CD14-positive monocyte (primary cell): Measurements from ENCODE around the gene TUSC7. TPM values are rescaled to one million over a fixed set of nuclear protein-coding genes. Genes with fewer than 3 reads are reported as not detected.

Experiments used
- DNase-seq, 3 donors: peaks; one replicate each; pipeline ENCODE4 v3.0.0-alpha.2; 2011 to 2022
- H2AFZ ChIP-seq: 2 replicates; pipeline ENCODE4 v1.6.0; 2012; ENCODE audit warnings: mild to moderate bottlenecking, low read depth, low read length, inconsistent platforms; ENCODE audit not compliant: insufficient read depth, poor library complexity, severe bottlenecking
- H3K27ac ChIP-seq, 2 donors: 1 replicate in 1 of 2; 2 replicates in 1 of 2; pipeline ENCODE4 v1.5.1; 2012 to 2013; ENCODE audit warnings: low read length in 2 of 2, control low read depth in 1 of 2, inconsistent platforms in 1 of 2, low read depth in 1 of 2, mild to moderate bottlenecking in 1 of 2
- H3K27me3 ChIP-seq, 2 donors: one replicate each; pipeline versions ENCODE4 v1.6.0 to v1.6.1; 2011 to 2013; ENCODE audit warnings: low read length in 2 of 2; ENCODE audit not compliant: control insufficient read depth in 2 of 2, insufficient read depth in 2 of 2
- H3K36me3 ChIP-seq, 2 donors: replicated peaks in 1 of 2; 1 replicate in 1 of 2; 2 replicates in 1 of 2; pipeline versions ENCODE4 v1.5.1 to v1.6.1; 2012 to 2013; ENCODE audit warnings: low read length in 2 of 2, control low read depth in 1 of 2, inconsistent platforms in 1 of 2, mild to moderate bottlenecking in 1 of 2; ENCODE audit not compliant: insufficient read depth in 2 of 2, control insufficient read depth in 1 of 2
- H3K4me1 ChIP-seq, 2 donors: 1 replicate in 1 of 2; 2 replicates in 1 of 2; pipeline versions ENCODE4 v1.5.1 to v1.6.1; 2012 to 2013; ENCODE audit warnings: low read length in 2 of 2, control low read depth in 1 of 2, inconsistent platforms in 1 of 2, mild to moderate bottlenecking in 1 of 2, moderate library complexity in 1 of 2; ENCODE audit not compliant: insufficient read depth in 2 of 2, control insufficient read depth in 1 of 2
- H3K4me2 ChIP-seq: replicated peaks from 2 replicates; pipeline ENCODE3; 2012; ENCODE audit warnings: low read length, moderate library complexity, mild to moderate bottlenecking; ENCODE audit not compliant: poor library complexity, severe bottlenecking; ENCODE audit errors: extremely low read depth
- H3K4me3 ChIP-seq, 3 experiments: fragments of 200-600 bp in 1 of 3; sonication (generic) in 1 of 3; replicated peaks in 1 of 3; 1 replicate in 2 of 3; 2 replicates in 1 of 3; pipeline ENCODE4 v1.5.1; 2011 to 2013; ENCODE audit warnings: low read length in 3 of 3, mild to moderate bottlenecking in 3 of 3, control low read depth in 2 of 3, low read depth in 2 of 3, inconsistent platforms in 1 of 3, moderate library complexity in 1 of 3
- H3K79me2 ChIP-seq: 2 replicates; pipeline ENCODE4 v1.6.0; 2012; ENCODE audit warnings: mild to moderate bottlenecking, control low read depth, inconsistent platforms, low read length, moderate library complexity; ENCODE audit not compliant: insufficient read depth
- H3K9ac ChIP-seq: 2 replicates; pipeline ENCODE4 v1.6.0; 2017; ENCODE audit warnings: low read length, mild to moderate bottlenecking; ENCODE audit not compliant: insufficient read depth, poor library complexity, severe bottlenecking
- H3K9me3 ChIP-seq, 2 donors: replicated peaks in 1 of 2; 1 replicate in 1 of 2; 2 replicates in 1 of 2; pipeline versions ENCODE4 v1.5.1 to v1.6.1; 2012 to 2013; ENCODE audit warnings: low read length in 2 of 2, control low read depth in 1 of 2; ENCODE audit not compliant: control insufficient read depth in 1 of 2, insufficient read depth in 1 of 2
- H4K20me1 ChIP-seq: 2 replicates; pipeline ENCODE4 v1.6.0; 2012; ENCODE audit warnings: mild to moderate bottlenecking, low read length, control low read depth, moderate library complexity; ENCODE audit not compliant: insufficient read depth
- H3K27ac Mint-ChIP-seq, 7 donors: one replicate each; pipeline ENCODE4 v1.8.0; 2020; ENCODE audit warnings: mild to moderate bottlenecking in 7 of 7, mixed read lengths in 7 of 7, moderate library complexity in 6 of 7, inconsistent platforms in 2 of 7
- H3K27me3 Mint-ChIP-seq, 3 donors: one replicate each; pipeline ENCODE4 v1.8.0; 2021 to 2022; ENCODE audit warnings: low read depth in 3 of 3, mild to moderate bottlenecking in 3 of 3, mixed read lengths in 3 of 3, moderate library complexity in 3 of 3, inconsistent platforms in 1 of 3
- H3K36me3 Mint-ChIP-seq, 2 donors: one replicate each; pipeline ENCODE4 v1.8.0; 2020; ENCODE audit warnings: mixed read lengths in 2 of 2, inconsistent platforms in 1 of 2, mild to moderate bottlenecking in 1 of 2
- H3K4me1 Mint-ChIP-seq: one replicate; pipeline ENCODE4 v1.8.0; 2020; ENCODE audit warnings: mild to moderate bottlenecking, mixed read lengths
- H3K4me3 Mint-ChIP-seq, 2 donors: one replicate each; pipeline ENCODE4 v1.8.0; 2020; ENCODE audit warnings: mild to moderate bottlenecking in 2 of 2, mixed read lengths in 2 of 2, moderate library complexity in 1 of 2
- H3K9me3 Mint-ChIP-seq, 7 donors: one replicate each; pipeline ENCODE4 v1.8.0; 2020 to 2022; ENCODE audit warnings: mixed read lengths in 7 of 7, mild to moderate bottlenecking in 6 of 7, moderate library complexity in 6 of 7, inconsistent platforms in 2 of 7
- WGBS: methylation state at CpG from one replicate; pipeline ENCODE4 v1.1.5; 2013; ENCODE audit warnings: missing lambda C conversion rate; ENCODE audit not compliant: insufficient coverage; 5-methylcytosine and 5-hydroxymethylcytosine counted together
- intact Hi-C, 2 donors: fragments of 100-400 bp; cut with micrococcal nuclease; formaldehyde crosslinking; loops; one replicate each; pipeline versions ENCODE4 v1.15.0 to v1.15.1; 2023
- polyA plus RNA-seq, 3 donors: library from polyadenylated mRNA; depleted of rRNA in 1 of 3; unstranded in 2 of 3; stranded (reverse) in 1 of 3; fragments of 300-500 nt in 2 of 3; fragments of >200 nt in 1 of 3; fragmentation: Illumina TruSeq in 2 of 3; gene quantifications; 1 replicate in 2 of 3; 2 replicates in 1 of 3; pipeline ENCODE4 v1.2.3, GENCODE V29; 2012 to 2021
- TF ChIP-seq, protein P1 (sequence below): fragments of 200-600 bp; IDR thresholded peaks from one replicate; pipeline ENCODE4 v1.8.0; 2022; ENCODE audit warnings: antibody characterized with exemption, mild to moderate bottlenecking

TUSC7 gene
- polyA plus RNA-seq, 3 donors: not detected

DNA sequence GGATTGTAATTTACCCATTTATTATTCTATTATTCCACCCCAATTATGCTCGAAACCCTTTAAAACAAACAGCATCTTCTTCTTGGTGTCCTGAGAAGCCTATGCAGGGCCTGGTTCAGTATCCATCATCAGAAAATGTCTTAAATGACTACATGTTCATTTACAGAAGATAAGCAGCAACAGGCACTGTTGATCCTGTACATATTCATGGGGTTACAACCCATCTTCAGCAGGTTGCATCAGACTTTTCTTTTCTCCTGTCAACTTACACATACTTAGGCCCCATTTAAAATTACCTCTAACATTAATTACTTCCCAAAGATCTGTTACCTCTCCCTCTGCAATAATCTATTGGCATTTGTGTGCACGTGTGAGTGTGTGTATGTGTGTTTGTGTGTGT lies 18.9 kb downstream of the TUSC7 start:
- TF ChIP-seq, protein P1, sequence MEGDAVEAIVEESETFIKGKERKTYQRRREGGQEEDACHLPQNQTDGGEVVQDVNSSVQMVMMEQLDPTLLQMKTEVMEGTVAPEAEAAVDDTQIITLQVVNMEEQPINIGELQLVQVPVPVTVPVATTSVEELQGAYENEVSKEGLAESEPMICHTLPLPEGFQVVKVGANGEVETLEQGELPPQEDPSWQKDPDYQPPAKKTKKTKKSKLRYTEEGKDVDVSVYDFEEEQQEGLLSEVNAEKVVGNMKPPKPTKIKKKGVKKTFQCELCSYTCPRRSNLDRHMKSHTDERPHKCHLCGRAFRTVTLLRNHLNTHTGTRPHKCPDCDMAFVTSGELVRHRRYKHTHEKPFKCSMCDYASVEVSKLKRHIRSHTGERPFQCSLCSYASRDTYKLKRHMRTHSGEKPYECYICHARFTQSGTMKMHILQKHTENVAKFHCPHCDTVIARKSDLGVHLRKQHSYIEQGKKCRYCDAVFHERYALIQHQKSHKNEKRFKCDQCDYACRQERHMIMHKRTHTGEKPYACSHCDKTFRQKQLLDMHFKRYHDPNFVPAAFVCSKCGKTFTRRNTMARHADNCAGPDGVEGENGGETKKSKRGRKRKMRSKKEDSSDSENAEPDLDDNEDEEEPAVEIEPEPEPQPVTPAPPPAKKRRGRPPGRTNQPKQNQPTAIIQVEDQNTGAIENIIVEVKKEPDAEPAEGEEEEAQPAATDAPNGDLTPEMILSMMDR: no peak
- Histone ChIP-seq H3K4me2 (no peak overlapping the region), H4K20me1 (no peaks in the 10 kb centered on the region), H3K9me3 (no peaks in the 10 kb centered on the region), H3K79me2 (no peaks in the 10 kb centered on the region), H3K9ac (no peak overlapping the region), H3K27ac (no peak overlapping the region), H3K27me3 (no peaks in the 10 kb centered on the region), H3K36me3 (no peaks in the 10 kb centered on the region), H2AFZ (no peak overlapping the region), H3K4me3 (no peak overlapping the region), H3K4me1 (no peaks in the 10 kb centered on the region)
- H3K36me3 Mint-ChIP-seq: no peaks in the 10 kb centered on the region
- no peak overlapping the region for H3K4me3 Mint-ChIP-seq
- no peaks in the 10 kb centered on the region for H3K4me1 Mint-ChIP-seq
- intact Hi-C loops: no loop called here
- DNase-seq: no peak
- no peaks in the 10 kb centered on the region for H3K27me3 Mint-ChIP-seq
- peaks cover 0 to 3% (median 0%) of the 10 kb centered on the region in 7 donors for H3K9me3 Mint-ChIP-seq
- H3K27ac Mint-ChIP-seq: no peak overlapping the region
- 83% methylated on average over 1 of the region's 2 CpGs for WGBS

DNA sequence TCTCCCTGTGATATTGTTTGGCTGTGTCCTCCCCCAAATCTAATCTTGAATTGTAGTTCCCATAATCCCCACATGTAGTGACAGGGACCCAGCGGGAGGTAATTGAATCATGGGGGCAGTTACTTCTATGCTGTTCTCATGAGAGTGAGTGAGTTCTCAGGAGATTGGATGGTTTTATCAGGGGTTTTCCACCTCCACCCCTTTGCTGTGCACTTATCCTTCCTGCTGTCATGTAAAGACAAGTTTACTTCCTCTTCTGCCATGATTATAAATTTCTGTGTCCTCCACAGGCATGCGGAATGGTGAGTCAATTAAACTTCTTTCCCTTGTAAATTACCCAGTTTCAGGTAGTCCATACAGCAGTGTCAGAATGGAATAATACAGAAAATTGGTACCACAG lies 24.7 kb downstream of the TUSC7 start:
- no peaks in the 10 kb centered on the region for H3K79me2 ChIP-seq
- no CpG with 5 or more reads among the region's 2 CpGs for WGBS
- H3K27ac ChIP-seq: no peak overlapping the region
- peaks cover 3 to 8% of the 10 kb centered on the region in 2 donors for H3K9me3 ChIP-seq
- peaks cover 3 to 9% (median 6%) of the 10 kb centered on the region in 7 donors for H3K9me3 Mint-ChIP-seq
- H3K27me3 ChIP-seq: no peaks in the 10 kb centered on the region
- no peak overlapping the region for H3K4me3 ChIP-seq
- H3K9ac ChIP-seq: no peak overlapping the region
- no peaks in the 10 kb centered on the region for H3K4me1 Mint-ChIP-seq
- no peak overlapping the region for H2AFZ ChIP-seq
- no peak overlapping the region for H3K4me2 ChIP-seq
- no peaks in the 10 kb centered on the region for H3K36me3 ChIP-seq
- no peaks in the 10 kb centered on the region for H3K36me3 Mint-ChIP-seq
- intact Hi-C loops: no loop called here
- H3K27me3 Mint-ChIP-seq: no peaks in the 10 kb centered on the region
- DNase-seq: no peak
- TF ChIP-seq, protein P1: no peak
- H4K20me1 ChIP-seq: no peaks in the 10 kb centered on the region
- H3K4me3 Mint-ChIP-seq: no peak overlapping the region
- no peaks in the 10 kb centered on the region for H3K4me1 ChIP-seq
- no peak overlapping the region for H3K27ac Mint-ChIP-seq
